OCI-LY7 (cell line): Measurements from ENCODE around the gene CDC42BPA. TPM values are rescaled to one million over a fixed set of nuclear protein-coding genes. Genes with fewer than 3 reads are reported as not detected.

Source experiments
- Bru-seq: library from RNA; stranded (reverse); fragments of 400-500 nt; gene quantifications from one replicate; lab custom pipeline; 2021; lab: Mats Ljungman, UMichigan
- BruChase-seq, 2 experiments: library from RNA; stranded (reverse); fragments of 400-500 nt; gene quantifications; one replicate each; lab custom pipeline; 2021; lab: Mats Ljungman, UMichigan
- BruUV-seq: library from RNA; stranded (reverse); fragments of 400-500 nt; replicated peaks from 2 replicates; lab custom pipeline; 2021; lab: Mats Ljungman, UMichigan
- CTCF ChIA-PET: fragments of 300-600 bp; sonication (Branson Sonifier 250); formaldehyde crosslinking; loops from one replicate; lab custom pipeline; 2022; ENCODE audit warnings: antibody characterized with exemption; ENCODE audit not compliant: unreplicated experiment; lab: Charles Lee
- POLR2A ChIA-PET: fragments of 300-600 bp; sonication (Branson Sonifier 250); formaldehyde crosslinking; loops from one replicate; lab custom pipeline; 2022; ENCODE audit warnings: antibody characterized with exemption; lab: Charles Lee
- DNase-seq: peaks from one replicate; pipeline ENCODE4 v3.0.0-alpha.2; 2015; ENCODE audit warnings: low spot score
- H2AFZ ChIP-seq: fragments of 200-600 bp; sonication (generic), shearing (Covaris generic); 2 replicates; pipeline ENCODE4 v1.6.1; 2014; ENCODE audit warnings: mild to moderate bottlenecking, antibody characterized with exemption, low read length, moderate library complexity
- H3K27ac ChIP-seq: fragments of 200-600 bp; sonication (generic); 2 replicates; pipeline ENCODE4 v1.5.1; 2014; ENCODE audit warnings: mixed run types, low read depth, mild to moderate bottlenecking, moderate library complexity, low read length, inconsistent platforms; ENCODE audit not compliant: poor library complexity, severe bottlenecking
- H3K36me3 ChIP-seq: fragments of 200-600 bp; sonication (generic); 2 replicates; pipeline ENCODE4 v1.6.1; 2014; ENCODE audit warnings: mild to moderate bottlenecking, antibody characterized with exemption, low read length, moderate library complexity, mixed read lengths; ENCODE audit not compliant: insufficient read depth
- H3K4me1 ChIP-seq: fragments of 200-600 bp; sonication (generic); 2 replicates; pipeline ENCODE4 v1.5.1; 2014; ENCODE audit warnings: mild to moderate bottlenecking, low read length; ENCODE audit not compliant: insufficient read depth, poor library complexity, severe bottlenecking
- H3K4me2 ChIP-seq: fragments of 200-600 bp; sonication (generic); 2 replicates; pipeline ENCODE4 v1.6.1; 2014; ENCODE audit warnings: mild to moderate bottlenecking, low read length
- H3K4me3 ChIP-seq: fragments of 200-600 bp; sonication (generic); 2 replicates; pipeline ENCODE4 v1.5.1; 2014; ENCODE audit warnings: mild to moderate bottlenecking, low read depth, low read length; ENCODE audit not compliant: poor library complexity, severe bottlenecking
- H3K79me2 ChIP-seq: fragments of 200-600 bp; sonication (generic); 2 replicates; pipeline ENCODE4 v1.6.1; 2016; ENCODE audit warnings: low read depth, mild to moderate bottlenecking, low read length, moderate library complexity, mixed read lengths; ENCODE audit not compliant: insufficient read depth
- H3K9me2 ChIP-seq: fragments of 200-600 bp; sonication (generic); 2 replicates; pipeline ENCODE4 v1.6.1; 2016; ENCODE audit warnings: mild to moderate bottlenecking, low read length, mixed read lengths; ENCODE audit not compliant: insufficient read depth
- H3K9me3 ChIP-seq: fragments of 200-600 bp; sonication (generic); 2 replicates; pipeline ENCODE4 v1.6.1; 2014; ENCODE audit warnings: mild to moderate bottlenecking, mixed run types, low read length, mixed read lengths
- H4K20me1 ChIP-seq: fragments of 200-600 bp; sonication (generic); 2 replicates; pipeline ENCODE4 v1.6.1; 2014; ENCODE audit warnings: mild to moderate bottlenecking, antibody characterized with exemption, low read length, moderate library complexity, mixed read lengths; ENCODE audit not compliant: insufficient read depth
- CTCF ChIP-seq: fragments of 200-600 bp; sonication (generic); conservative IDR thresholded peaks from 2 replicates; pipeline ENCODE4 v1.5.1; 2014; ENCODE audit warnings: mild to moderate bottlenecking, antibody characterized with exemption, low read length, moderate library complexity, mixed read lengths
- EZH2phosphoT487 ChIP-seq: fragments of 200-600 bp; sonication (generic); IDR thresholded peaks from 2 replicates; pipeline ENCODE4 v1.6.1; 2018; ENCODE audit warnings: low read depth, borderline replicate concordance, mild to moderate bottlenecking, mixed run types, antibody characterized with exemption, low read length, moderate library complexity, mixed read lengths
- intact Hi-C: fragments of 100-400 bp; cut with micrococcal nuclease; formaldehyde crosslinking; loops from one replicate; pipeline ENCODE4 v1.10.0; 2022; ENCODE audit not compliant: unreplicated experiment
- long read RNA-seq: library from polyadenylated mRNA; stranded (forward); transcript quantifications from one replicate; pipeline ENCODE4 v2.0.0, GENCODE V29; 2022
- total RNA-seq, 2 experiments: library from RNA; depleted of rRNA in 1 of 2; stranded (reverse); fragments of >200 nt in 1 of 2; shearing (Covaris generic) in 1 of 2; gene quantifications; 2 replicates each; pipeline ENCODE4 v1.2.3, GENCODE V29; 2014 to 2022

CDC42BPA gene
- total RNA-seq (2014; rRNA removed; shearing (Covaris generic)): not detected in 2 replicates
- not detected in 2 replicates for total RNA-seq (2022)
- percentile 11 among the genes with signal in this experiment for Bru-seq, nascent RNA
- percentile 10 among the genes with signal in this experiment for BruChase-seq, experiment 1, labeled RNA remaining after a 6-hour chase
- BruChase-seq, experiment 2, labeled RNA remaining after a 2-hour chase: percentile 14 among the genes with signal in this experiment
- long read RNA-seq: 0 reads

DNA sequence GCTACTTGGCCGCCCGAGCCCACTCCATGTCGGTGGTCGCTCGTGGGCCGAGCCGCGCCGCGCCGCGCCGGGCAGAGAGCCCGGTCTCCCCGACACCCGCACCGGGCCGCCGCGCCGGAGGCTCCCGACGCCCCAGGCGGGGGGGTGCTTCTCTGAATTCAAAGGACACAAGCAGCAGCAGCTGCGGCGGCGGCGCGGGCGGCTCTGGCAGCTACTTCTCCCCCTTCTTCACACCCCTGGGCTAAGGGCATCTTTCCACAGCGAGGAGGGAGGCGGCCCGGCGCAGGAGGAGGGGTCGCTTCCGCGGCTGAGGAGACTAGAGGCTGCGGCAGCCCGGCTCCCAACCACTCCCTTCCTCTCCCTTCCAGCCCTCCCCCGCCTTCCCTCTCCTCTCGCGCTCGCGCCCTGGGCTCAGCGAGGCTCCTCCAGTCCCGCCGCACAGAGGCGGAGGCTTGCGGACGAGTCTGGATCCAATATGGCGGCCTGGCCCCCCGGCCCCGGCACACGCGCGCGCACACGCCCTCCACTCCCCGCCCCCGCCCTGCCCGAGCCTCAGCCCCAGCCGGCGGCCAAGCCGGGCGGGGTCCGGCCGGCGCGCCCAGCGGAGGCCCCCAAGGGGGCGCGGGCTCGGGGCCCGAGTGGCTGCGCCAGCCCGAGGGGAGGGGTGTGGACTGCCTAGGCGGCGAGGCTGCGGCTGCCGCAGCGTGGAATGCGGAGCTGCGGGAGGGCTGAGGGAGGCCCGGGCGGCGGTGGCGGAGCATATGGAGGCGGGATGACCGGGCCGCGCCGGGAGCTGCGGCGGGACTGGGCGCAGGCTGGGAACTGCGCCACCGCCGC, at the start of gene CDC42BPA:
CDC42BPA (minus strand) TSS at position 477 of the 837 bp plus-strand sequence. CDS start 1,310 bp downstream, outside the sequence.
- Histone ChIP-seq H3K9me3 (no peaks in the 10 kb centered on the region), H3K79me2 (no peaks in the 10 kb centered on the region), H2AFZ (no peak within 1 kb of the TSS), H3K4me1 (no peaks in the 10 kb centered on the region), H3K36me3 (no peaks in the 10 kb centered on the region), H3K4me3 (no peak within 1 kb of the TSS), H3K9me2 (no peaks in the 10 kb centered on the region), H3K27ac (no peak within 1 kb of the TSS), H4K20me1 (no peaks in the 10 kb centered on the region), H3K4me2 (no peak within 1 kb of the TSS)
- no TSS peak for BruUV-seq
- intact Hi-C loops: no loop called here
- CTCF ChIA-PET: no interaction called here
- no peak for DNase-seq
- TF ChIP-seq CTCF (no peak), EZH2phosphoT487 (no peak)
- POLR2A ChIA-PET: no interaction called here

DNA sequence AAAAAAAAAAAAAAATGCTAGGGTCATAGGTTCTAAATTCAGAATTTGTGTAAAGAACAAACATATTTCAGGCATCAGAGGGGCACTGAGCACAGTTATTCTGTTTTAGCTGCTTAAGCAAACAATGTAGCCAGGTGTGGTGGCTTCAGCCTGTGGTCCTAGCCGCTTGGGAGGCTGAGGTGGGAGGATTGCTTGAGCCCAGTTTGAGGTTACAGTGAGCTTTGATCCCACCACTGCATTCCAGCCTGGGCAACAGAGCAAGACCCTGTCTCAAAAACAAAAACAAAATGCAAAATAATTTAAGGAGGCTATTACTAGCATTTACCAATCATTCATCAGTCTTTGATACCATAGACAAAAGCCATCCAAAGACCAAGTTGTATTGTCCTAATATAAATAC, 49.7 kb upstream of the CDC42BPA start:
- TF ChIP-seq CTCF (no peak), EZH2phosphoT487 (no peak)
- POLR2A ChIA-PET: no interaction called here
- no peak overlapping the region for H3K27ac ChIP-seq
- H3K9me2 ChIP-seq: no peaks in the 10 kb centered on the region
- DNase-seq: no peak
- BruUV-seq: no TSS peak
- H3K4me2 ChIP-seq: no peak overlapping the region
- H3K9me3 ChIP-seq: no peaks in the 10 kb centered on the region
- no peak overlapping the region for H2AFZ ChIP-seq
- CTCF ChIA-PET: no interaction called here
- no peaks in the 10 kb centered on the region for H4K20me1 ChIP-seq
- H3K79me2 ChIP-seq: no peaks in the 10 kb centered on the region
- intact Hi-C loops: no loop called here
- H3K4me3 ChIP-seq: no peak overlapping the region
- no peaks in the 10 kb centered on the region for H3K36me3 ChIP-seq
- no peaks in the 10 kb centered on the region for H3K4me1 ChIP-seq
